Body of pancreas (tissue), 4 donors: ENCODE measurements around the gene UBE2I. TPM values are rescaled to one million over a fixed set of nuclear protein-coding genes. Genes with fewer than 3 reads are reported as not detected.

Source experiments
- ATAC-seq: fragments of 150-250 bp; one replicate; pipeline ENCODE4 v1.9.1; 2016
- DNase-seq, 4 donors: peaks; one replicate each; pipeline ENCODE4 v3.0.0-alpha.2; 2019
- H3K27ac ChIP-seq, 4 donors: fragments of 200-600 bp; sonication (generic); 1 replicate in 3 of 4; 2 replicates in 1 of 4; pipeline versions ENCODE4 v1.5.1 to v1.6.1; 2016 to 2019; ENCODE audit warnings: mild to moderate bottlenecking in 1 of 4, mixed read lengths in 1 of 4, moderate library complexity in 1 of 4
- H3K27me3 ChIP-seq, 2 donors: fragments of 200-600 bp; sonication (generic); one replicate each; pipeline ENCODE4 v1.6.0; 2016; ENCODE audit warnings: mild to moderate bottlenecking in 1 of 2
- H3K36me3 ChIP-seq, 2 donors: fragments of 200-600 bp; sonication (generic); replicated peaks in 1 of 2; 2 replicates each; pipeline ENCODE4 v1.5.1; 2016; ENCODE audit warnings: low read depth in 2 of 2; ENCODE audit not compliant: insufficient read depth in 1 of 2
- H3K4me1 ChIP-seq: fragments of 200-600 bp; sonication (generic); one replicate; pipeline ENCODE4 v1.6.0; 2016
- H3K4me3 ChIP-seq, 2 donors: fragments of 200-600 bp; sonication (generic); 1 replicate in 1 of 2; 2 replicates in 1 of 2; pipeline ENCODE4 v1.5.1; 2016 to 2019
- H3K9me3 ChIP-seq, 3 donors: fragments of 200-600 bp; sonication (generic); 1 replicate in 2 of 3; 2 replicates in 1 of 3; pipeline ENCODE4 v1.5.1; 2016
- POLR2A ChIP-seq, 3 donors: fragments of 450-650 bp; IDR thresholded peaks; one replicate each; pipeline ENCODE4 v1.6.1; 2016; ENCODE audit warnings: antibody characterized with exemption in 3 of 3, mild to moderate bottlenecking in 2 of 3
- WGBS, 2 donors: methylation state at CpG; one replicate each; pipeline ENCODE4 v1.1.5; 2017; 5-methylcytosine and 5-hydroxymethylcytosine counted together
- intact Hi-C: fragments of 100-400 bp; cut with DNase I; formaldehyde crosslinking; loops from one replicate; pipeline ENCODE4 v1.15.1; 2023
- total RNA-seq, 2 donors: library from RNA; depleted of rRNA; stranded (reverse); fragments of >200 nt; gene quantifications; one replicate each; pipeline ENCODE4 v1.1.0, GENCODE V29; 2016
- TF ChIP-seq, protein P1 (sequence below), 7 experiments: fragments of 450-650 bp in 4 of 7; fragments of 200-600 bp in 3 of 7; sonication (generic) in 3 of 7; IDR thresholded peaks; one replicate each; pipeline ENCODE4 v1.5.1; 2016 to 2019; ENCODE audit warnings: antibody characterized with exemption in 7 of 7

Gene UBE2I
- total RNA-seq, 2 donors from 2014 or later = 25.9 to 81.7 TPM

GRCh38 chr16:1371054-1371978, 61.9 kb downstream of the UBE2I start:
- intact Hi-C loops = no loop called here
- ATAC-seq (no peak), DNase-seq (no peak)
- Histone ChIP-seq H3K27ac (no peak overlapping the region), H3K4me1 (no peaks in the 10 kb centered on the region), H3K9me3 (no peaks in the 10 kb centered on the region), H3K27me3 (no peaks in the 10 kb centered on the region), H3K36me3 (no peaks in the 10 kb centered on the region), H3K4me3 (no peak overlapping the region)
- TF ChIP-seq, protein P1, sequence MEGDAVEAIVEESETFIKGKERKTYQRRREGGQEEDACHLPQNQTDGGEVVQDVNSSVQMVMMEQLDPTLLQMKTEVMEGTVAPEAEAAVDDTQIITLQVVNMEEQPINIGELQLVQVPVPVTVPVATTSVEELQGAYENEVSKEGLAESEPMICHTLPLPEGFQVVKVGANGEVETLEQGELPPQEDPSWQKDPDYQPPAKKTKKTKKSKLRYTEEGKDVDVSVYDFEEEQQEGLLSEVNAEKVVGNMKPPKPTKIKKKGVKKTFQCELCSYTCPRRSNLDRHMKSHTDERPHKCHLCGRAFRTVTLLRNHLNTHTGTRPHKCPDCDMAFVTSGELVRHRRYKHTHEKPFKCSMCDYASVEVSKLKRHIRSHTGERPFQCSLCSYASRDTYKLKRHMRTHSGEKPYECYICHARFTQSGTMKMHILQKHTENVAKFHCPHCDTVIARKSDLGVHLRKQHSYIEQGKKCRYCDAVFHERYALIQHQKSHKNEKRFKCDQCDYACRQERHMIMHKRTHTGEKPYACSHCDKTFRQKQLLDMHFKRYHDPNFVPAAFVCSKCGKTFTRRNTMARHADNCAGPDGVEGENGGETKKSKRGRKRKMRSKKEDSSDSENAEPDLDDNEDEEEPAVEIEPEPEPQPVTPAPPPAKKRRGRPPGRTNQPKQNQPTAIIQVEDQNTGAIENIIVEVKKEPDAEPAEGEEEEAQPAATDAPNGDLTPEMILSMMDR (IDR thresholded peaks at IDR 0.05) = no peak
- TF ChIP-seq POLR2A (IDR thresholded peaks at IDR 0.05) = no peak
- WGBS, 2 donors = 89 to 92% methylated on average over 19 to 33 of the region's 33 CpGs

DNA sequence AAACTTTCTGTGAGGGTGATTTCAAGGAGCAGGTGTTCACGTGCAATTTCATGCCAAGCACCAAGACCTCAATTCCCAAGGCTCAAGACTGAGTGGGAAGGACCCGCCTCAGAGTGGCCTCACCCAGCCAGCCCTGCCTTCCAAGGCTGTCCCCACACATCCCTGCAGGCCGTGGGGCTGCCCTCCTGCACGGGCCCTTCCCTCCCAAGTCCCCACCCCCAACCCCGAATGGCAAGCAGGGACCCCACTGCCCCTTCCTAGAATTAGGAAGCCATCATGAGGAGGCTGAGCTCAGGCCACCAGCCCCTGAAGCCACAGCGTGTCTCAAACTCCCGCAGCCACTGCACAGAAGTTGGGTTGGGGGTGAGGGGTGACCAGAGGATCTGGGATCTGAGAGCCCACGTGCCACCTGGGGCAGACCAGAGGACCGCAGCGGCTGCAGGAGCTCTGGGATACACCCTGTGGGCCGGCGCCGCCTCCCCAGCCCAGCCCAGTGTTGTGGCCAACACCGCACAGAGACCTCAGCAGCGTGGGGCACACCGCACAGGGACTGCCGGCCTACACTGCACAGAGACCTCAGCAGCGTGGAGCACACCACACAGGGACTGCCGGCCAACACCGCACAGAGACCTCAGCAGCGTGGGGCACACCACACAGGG, 63.0 kb downstream of the UBE2I start:
- intact Hi-C loops = no loop called here
- WGBS, 2 donors = 75 to 84% methylated on average over 5 to 9 of the region's 21 CpGs
- Histone ChIP-seq H3K4me3 (no peak overlapping the region), H3K9me3 (no peaks in the 10 kb centered on the region), H3K27ac (no peak overlapping the region), H3K4me1 (no peaks in the 10 kb centered on the region), H3K36me3 (no peaks in the 10 kb centered on the region), H3K27me3 (no peaks in the 10 kb centered on the region)
- no peak for ATAC-seq
- no peak for DNase-seq
- TF ChIP-seq POLR2A (IDR thresholded peaks at IDR 0.05) = no peak
- TF ChIP-seq, protein P1 (IDR thresholded peaks at IDR 0.05) = no peak

DNA sequence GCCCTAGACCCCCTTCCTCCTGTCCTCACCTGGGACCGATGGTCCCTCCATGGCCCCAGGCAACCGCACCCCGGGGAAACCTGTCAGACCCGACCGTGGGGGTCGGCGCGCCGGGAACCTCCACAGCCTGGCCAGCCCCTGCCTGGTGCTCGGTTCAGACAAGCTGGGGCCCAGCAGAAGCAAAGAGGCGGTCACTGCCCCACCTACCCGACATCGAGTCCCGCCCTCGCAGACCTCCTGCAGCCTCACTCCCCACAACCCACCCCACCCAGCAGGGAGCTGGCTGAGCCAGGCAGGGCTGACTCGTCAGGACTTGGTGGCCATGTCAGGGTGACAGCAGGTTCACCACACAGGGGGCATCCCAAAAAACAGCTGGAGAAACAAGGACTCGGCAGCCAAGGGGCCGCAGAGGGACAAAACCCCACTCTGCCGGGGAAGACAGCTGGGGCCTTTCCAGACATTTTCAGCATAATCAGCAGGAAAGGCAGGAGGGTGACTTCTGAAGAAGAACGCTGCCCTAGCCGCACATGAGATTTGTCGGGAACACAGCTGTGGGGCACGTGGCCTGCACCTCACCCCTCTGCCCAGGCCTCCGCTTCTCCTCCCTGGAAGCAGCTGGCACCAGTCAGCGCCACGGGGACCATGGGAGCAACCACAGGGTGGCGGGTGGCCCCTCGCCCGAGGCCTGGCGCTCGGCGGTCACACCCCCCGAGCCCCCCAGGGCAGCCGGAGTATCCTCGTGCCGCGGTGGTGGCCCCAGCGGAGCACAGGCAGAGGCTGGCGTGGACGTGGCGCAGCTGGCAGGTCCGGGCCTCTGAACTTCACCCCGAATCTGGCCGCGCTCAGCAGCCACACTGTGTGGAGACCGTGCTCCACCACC, 65.2 kb downstream of the UBE2I start:
- Histone ChIP-seq H3K4me1 (peaks cover 12% of the 10 kb centered on the region), H3K4me3 (no peak overlapping the region), H3K27ac (no peak overlapping the region), H3K9me3 (no peaks in the 10 kb centered on the region), H3K27me3 (no peaks in the 10 kb centered on the region), H3K36me3 (no peaks in the 10 kb centered on the region)
- intact Hi-C loops = no loop called here
- ATAC-seq (no peak), DNase-seq (no peak)
- TF ChIP-seq, protein P1 (IDR thresholded peaks at IDR 0.05) = no peak
- no peak for TF ChIP-seq POLR2A (IDR thresholded peaks at IDR 0.05)
- WGBS, 2 donors = 92% methylated on average over 46 of the region's 46 CpGs; no CpG with 5 or more reads in 1 of the 2 donors

DNA sequence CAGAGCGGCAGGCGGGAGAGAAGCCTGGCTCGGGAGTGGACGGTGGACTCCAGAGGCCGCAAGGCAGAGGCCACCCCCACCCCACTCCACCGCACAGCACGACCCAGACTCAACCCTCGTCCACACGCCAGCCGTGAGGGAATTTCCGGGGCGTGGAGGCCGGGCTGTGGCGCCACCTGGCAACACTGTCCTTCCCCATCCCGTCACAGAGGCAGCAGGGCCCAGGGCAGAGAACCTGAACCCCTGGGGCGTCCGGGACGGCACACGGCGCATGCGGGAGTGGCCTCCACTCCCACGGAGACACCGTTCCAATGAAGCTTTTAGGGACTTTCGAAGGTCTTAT, 65.8 kb downstream of the UBE2I start:
- Histone ChIP-seq H3K27me3 (no peaks in the 10 kb centered on the region), H3K36me3 (no peaks in the 10 kb centered on the region), H3K27ac (no peak overlapping the region), H3K4me1 (peaks cover 18% of the 10 kb centered on the region), H3K9me3 (no peaks in the 10 kb centered on the region), H3K4me3 (no peak overlapping the region)
- ATAC-seq (no peak), DNase-seq (no peak)
- 91 to 92% methylated on average over 14 to 24 of the region's 24 CpGs for WGBS, 2 donors
- TF ChIP-seq POLR2A (IDR thresholded peaks at IDR 0.05) = no peak
- TF ChIP-seq, protein P1 (IDR thresholded peaks at IDR 0.05) = no peak
- intact Hi-C loops = no loop called here
